Measurements from ENCODE around the gene KRT14.
"Not testable (repeated sequence)": the region's sequence is repeated elsewhere in the genome, so short reads cannot be mapped to it uniquely, and the experiment has no call there.

The KRT14 gene

GRCh38 chr17:41602524-41602923, 15.8 kb upstream of the KRT14 start:
- DNase-seq (ENCODE audit: low read depth), result no peak

- no peak for DNase-seq (ENCODE audit: low read depth)
Measured at GRCh38 chr17:41600318-41600717, 13.6 kb upstream of the KRT14 start.

- no peak for DNase-seq (ENCODE audit: low read depth)
Measured at GRCh38 chr17:41599680-41600079, 13.0 kb upstream of the KRT14 start.

- no peak for DNase-seq (ENCODE audit: low read depth)
Measured at GRCh38 chr17:41595585-41595984, 8.9 kb upstream of the KRT14 start.

- no peak for DNase-seq (ENCODE audit: low read depth)
Measured at GRCh38 chr17:41594363-41594915, 7.7 kb upstream of the KRT14 start.

GRCh38 chr17:41593306-41593981, 6.7 kb upstream of the KRT14 start:
- DNase-seq (ENCODE audit: low read depth), result no peak

GRCh38 chr17:41592601-41593305, 6.1 kb upstream of the KRT14 start:
- DNase-seq (ENCODE audit: low read depth), result no peak

- DNase-seq (ENCODE audit: low read depth), result no peak
Measured at GRCh38 chr17:41589301-41589700, 2.6 kb upstream of the KRT14 start.

GRCh38 chr17:41588126-41588810, 1.6 kb upstream of the KRT14 start:
- peak; percentile 17 for DNase-seq (ENCODE audit: low read depth)

GRCh38 chr17:41585301-41586056, 1.2 kb downstream of the KRT14 start:
- no peak for DNase-seq (ENCODE audit: low read depth)

GRCh38 chr17:41584331-41584927, 2.3 kb downstream of the KRT14 start:
- not testable (repeated sequence) for DNase-seq (ENCODE audit: low read depth)

- no peak for DNase-seq (ENCODE audit: low read depth)
Measured at GRCh38 chr17:41583137-41584127, 3.3 kb downstream of the KRT14 start.

GRCh38 chr17:41582061-41582968, 4.4 kb downstream of the KRT14 start:
- DNase-seq (ENCODE audit: low read depth), result not testable (repeated sequence)

- DNase-seq (ENCODE audit: low read depth), result no peak
Measured at GRCh38 chr17:41581366-41582060, 5.2 kb downstream of the KRT14 start.

GRCh38 chr17:41580687-41581365, 5.9 kb downstream of the KRT14 start:
- no peak for DNase-seq (ENCODE audit: low read depth)

GRCh38 chr17:41580244-41580575, 6.5 kb downstream of the KRT14 start:
- DNase-seq (ENCODE audit: low read depth), result no peak

- peak; percentile 77 for DNase-seq (ENCODE audit: low read depth)
Measured at GRCh38 chr17:41579484-41580243, 7.0 kb downstream of the KRT14 start.

All from stromal cell of bone marrow (primary cell).